ENCODE results near the gene PARPBP.

DNA sequence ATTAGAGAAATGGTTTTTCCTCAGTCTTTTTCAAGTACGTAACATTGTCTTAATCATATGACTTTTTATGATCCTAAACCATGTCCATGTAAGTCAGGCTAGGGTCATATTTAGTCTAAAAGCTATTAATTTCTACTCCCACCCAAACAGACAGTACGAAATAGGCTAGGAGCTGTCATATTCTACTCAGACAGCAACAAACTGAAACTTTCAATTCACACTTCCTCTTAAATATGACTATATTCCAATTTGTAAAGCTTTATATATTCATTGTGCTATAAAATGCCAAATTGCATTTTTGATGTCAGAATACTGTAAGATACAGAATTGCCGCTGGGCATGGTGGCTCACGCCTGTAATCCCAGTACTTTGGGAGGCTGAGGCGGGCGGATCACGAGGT lies 3.6 kb upstream of the PARPBP start:
- TF ChIP-seq POLR2AphosphoS5 (IDR thresholded peaks at IDR 0.05; ENCODE audit: low read depth) (no peak), EZH2phosphoT487 (IDR thresholded peaks at IDR 0.05; ENCODE audit: unreplicated experiment) (no peak), EZH2 (IDR thresholded peaks at IDR 0.05; ENCODE audit: low read depth, unreplicated experiment) (no peak), ZNF331 (CRISPR knock-in tag; IDR thresholded peaks at IDR 0.05; ENCODE audit: low read depth) (no peak), JUNB (IDR thresholded peaks at IDR 0.05; ENCODE audit: unreplicated experiment) (no peak), NANOG (IDR thresholded peaks at IDR 0.05; ENCODE audit: borderline replicate concordance) (no peak), CREB1 (CRISPR knock-in tag; IDR thresholded peaks at IDR 0.05; ENCODE audit: low read depth) (no peak), REST (IDR thresholded peaks at IDR 0.05; ENCODE audit: unreplicated experiment) (no peak), STAT1 (IDR thresholded peaks at IDR 0.05; ENCODE audit: unreplicated experiment) (no peak)
- TF ChIP-seq, protein P1, sequence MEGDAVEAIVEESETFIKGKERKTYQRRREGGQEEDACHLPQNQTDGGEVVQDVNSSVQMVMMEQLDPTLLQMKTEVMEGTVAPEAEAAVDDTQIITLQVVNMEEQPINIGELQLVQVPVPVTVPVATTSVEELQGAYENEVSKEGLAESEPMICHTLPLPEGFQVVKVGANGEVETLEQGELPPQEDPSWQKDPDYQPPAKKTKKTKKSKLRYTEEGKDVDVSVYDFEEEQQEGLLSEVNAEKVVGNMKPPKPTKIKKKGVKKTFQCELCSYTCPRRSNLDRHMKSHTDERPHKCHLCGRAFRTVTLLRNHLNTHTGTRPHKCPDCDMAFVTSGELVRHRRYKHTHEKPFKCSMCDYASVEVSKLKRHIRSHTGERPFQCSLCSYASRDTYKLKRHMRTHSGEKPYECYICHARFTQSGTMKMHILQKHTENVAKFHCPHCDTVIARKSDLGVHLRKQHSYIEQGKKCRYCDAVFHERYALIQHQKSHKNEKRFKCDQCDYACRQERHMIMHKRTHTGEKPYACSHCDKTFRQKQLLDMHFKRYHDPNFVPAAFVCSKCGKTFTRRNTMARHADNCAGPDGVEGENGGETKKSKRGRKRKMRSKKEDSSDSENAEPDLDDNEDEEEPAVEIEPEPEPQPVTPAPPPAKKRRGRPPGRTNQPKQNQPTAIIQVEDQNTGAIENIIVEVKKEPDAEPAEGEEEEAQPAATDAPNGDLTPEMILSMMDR (conservative IDR thresholded peaks at IDR 0.05; ENCODE audit: low read depth in 2 of 2): no peak
- TF ChIP-seq, protein P2, sequence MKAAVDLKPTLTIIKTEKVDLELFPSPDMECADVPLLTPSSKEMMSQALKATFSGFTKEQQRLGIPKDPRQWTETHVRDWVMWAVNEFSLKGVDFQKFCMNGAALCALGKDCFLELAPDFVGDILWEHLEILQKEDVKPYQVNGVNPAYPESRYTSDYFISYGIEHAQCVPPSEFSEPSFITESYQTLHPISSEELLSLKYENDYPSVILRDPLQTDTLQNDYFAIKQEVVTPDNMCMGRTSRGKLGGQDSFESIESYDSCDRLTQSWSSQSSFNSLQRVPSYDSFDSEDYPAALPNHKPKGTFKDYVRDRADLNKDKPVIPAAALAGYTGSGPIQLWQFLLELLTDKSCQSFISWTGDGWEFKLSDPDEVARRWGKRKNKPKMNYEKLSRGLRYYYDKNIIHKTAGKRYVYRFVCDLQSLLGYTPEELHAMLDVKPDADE (IDR thresholded peaks at IDR 0.05): no peak

All from GM23338 (cell line).